ENCODE results near the gene RAP1GAP2.

Gene RAP1GAP2

DNA sequence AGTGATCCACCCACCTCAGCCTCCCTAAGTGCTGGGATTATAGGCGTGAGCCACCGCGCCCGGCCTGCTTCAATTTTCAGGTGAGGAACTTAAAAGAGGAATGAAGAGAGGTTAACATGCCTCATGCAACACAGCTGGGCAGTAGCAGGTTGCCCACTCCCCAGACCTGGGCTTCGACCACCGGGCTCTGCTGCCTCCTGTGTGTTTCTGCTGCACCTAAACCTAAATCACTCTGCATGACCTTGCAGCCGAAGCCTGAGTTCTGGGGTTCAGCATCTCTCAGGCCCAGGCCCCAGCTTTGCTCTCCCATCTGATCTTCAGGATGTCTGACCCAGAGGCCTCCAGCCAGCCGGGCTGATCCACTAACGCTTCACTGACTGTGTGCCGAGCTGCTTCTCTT lies 154.6 kb downstream of the RAP1GAP2 start:
- DNase-seq, result no peak

DNA sequence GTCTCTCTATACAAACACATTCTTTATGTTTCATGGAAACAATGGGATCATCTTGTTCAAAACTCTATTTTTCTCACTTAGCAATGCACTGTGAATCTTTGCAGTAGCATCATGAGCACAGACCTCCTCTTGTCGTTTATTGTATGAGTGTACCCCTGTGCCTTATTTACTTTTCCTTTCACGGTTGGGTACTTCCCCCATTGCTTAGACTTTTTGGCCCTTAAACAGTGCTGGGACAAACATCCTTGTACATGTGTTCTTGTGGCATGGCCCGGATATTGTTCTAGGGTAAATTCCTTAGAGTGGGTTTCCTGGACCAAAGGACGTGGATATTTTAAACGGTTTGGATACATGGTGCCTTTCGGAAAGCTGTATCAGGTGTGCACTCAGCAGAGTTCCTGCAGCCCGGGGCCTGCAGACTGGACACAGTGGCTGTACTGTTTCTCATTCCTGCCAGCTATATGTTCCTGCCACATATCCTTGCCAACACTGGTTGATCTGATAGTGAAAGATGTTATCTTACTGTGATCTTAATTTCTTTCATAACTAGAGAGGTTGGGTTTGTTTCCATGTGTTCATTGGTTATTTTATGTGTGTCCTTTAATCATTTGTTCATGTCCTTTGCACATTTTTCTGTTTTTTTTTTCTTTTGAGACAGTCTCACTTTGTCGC lies 156.1 kb downstream of the RAP1GAP2 start:
- DNase-seq, result no peak

DNA sequence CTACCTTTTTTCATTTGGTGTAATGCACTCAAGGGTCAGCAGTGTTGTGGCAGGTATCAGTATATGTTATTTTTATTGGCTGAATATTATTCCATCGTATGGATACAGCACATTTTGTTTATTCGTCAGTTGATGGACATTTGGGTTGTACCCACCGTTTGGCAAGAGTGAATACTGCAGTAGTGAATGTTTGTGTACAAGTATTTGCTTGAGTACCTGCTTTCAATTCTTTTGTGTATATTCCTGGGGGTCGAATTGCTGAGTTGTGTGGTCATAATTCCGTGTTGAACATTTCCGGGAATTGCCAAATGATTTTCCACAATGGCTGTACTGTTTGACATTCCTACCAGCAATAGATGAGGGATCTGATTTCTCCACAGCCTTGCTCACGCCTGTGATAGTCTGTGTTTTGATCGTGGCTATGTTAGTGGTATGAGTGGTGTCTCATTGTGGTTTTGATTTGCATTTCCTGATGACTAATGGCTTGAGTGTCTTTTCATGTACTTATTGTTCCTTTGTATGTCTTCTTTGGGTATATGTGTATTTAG lies 158.7 kb downstream of the RAP1GAP2 start:
- no peak for DNase-seq

GRCh38 chr17:2955931-2956582 lies 159.8 kb downstream of the RAP1GAP2 start:
- DNase-seq, result no peak

GRCh38 chr17:2957631-2958286 lies 161.5 kb downstream of the RAP1GAP2 start:
- DNase-seq, result no peak

DNA sequence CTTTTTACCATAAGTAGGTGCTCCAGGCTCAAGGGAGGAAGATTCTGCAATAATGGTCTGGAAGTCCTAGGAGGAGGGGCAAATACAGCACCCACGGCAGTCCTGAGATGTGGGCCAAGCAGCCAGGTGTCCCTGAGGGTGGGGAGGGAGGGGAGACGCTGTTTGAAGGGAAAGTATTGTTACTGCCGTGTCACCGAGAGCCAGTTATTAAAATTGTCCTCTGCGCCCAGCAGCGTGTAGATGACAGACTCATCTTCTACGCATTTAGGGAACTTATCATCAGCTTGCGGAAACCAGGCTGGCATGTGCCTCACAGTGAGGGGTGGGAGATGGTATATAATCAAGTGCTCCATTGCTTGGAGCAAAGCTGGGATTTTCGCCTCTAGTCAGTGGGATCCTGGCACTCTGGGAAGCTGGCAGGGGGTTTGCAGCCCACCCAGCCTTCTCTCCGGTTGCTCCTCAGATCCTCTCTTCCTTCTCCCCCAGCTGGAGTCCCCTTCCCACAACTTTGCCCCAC lies 162.5 kb downstream of the RAP1GAP2 start:
- no peak for DNase-seq

GRCh38 chr17:2959371-2960130 lies 163.3 kb downstream of the RAP1GAP2 start:
- no peak for DNase-seq

DNA sequence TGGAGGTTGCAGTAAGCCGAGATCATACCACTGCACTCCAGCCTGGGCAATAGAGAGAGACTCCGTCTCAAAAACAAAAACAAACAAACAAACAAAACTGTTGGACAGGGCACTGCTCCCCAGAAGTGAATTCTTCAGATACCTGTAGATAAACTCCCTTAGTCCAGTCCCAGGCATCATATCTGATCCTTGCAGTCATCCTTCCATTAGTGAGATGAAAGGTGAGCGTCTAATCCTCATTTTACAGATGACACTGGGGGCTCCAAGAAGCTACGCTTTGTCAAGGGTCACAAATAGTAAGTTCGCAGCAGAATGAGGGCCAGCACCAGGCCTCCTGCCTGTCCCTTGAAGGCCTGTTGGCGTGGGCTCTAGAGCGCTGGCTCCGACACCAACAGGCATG lies 165.2 kb downstream of the RAP1GAP2 start:
- no peak for DNase-seq

- DNase-seq, result no peak
Measured at GRCh38 chr17:2962236-2962635, 166.0 kb downstream of the RAP1GAP2 start.

- DNase-seq, result no peak
Measured at GRCh38 chr17:2962729-2963128, 166.5 kb downstream of the RAP1GAP2 start.

GRCh38 chr17:2963332-2964027 lies 167.2 kb downstream of the RAP1GAP2 start:
- DNase-seq, result no peak

DNA sequence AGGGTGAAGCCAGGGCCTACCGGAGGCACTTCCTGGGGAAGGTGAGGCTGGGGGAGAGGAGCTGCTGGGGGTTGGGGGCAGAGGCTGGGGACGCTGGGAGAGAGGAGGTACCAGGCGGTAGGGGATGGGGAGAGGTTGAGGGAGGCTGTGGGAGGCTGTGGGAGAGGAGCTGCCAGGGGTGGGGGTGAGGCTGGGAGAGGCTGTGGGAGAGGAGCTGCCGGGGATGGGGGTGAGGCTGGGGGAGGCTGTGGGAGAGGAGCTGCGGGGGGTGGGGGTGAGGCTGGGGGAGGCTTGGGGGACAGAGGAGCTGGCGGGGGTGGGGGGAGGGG lies 167.8 kb downstream of the RAP1GAP2 start:
- DNase-seq, result no peak

DNA sequence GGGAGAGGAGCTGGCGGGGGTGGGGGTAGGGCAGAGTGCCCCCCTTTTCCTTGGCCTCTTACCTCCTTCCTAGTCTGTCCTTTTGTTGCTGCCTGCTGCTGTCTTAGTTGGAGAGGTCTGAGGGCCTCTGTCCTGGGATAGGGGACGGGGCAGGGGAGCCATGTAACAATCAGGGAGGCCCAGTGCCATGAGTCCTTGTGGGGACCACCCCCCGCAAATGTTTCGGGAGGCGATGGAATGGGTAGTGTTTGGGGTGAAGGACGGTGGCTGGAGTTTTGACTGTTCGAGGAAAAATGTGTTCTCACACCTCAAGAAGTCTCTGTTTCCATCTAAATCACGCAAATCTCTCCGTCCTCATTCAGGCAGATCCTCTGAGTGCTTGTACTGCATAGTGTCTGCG lies 168.1 kb downstream of the RAP1GAP2 start:
- no peak for DNase-seq

- no peak for DNase-seq
Measured at GRCh38 chr17:2964831-2965230, 168.6 kb downstream of the RAP1GAP2 start.

GRCh38 chr17:2965621-2966595 lies 169.7 kb downstream of the RAP1GAP2 start:
- no peak for DNase-seq

GRCh38 chr17:2967515-2967914 lies 171.3 kb downstream of the RAP1GAP2 start:
- no peak for DNase-seq

GRCh38 chr17:2971851-2972250 lies 175.6 kb downstream of the RAP1GAP2 start:
- no peak for DNase-seq

DNA sequence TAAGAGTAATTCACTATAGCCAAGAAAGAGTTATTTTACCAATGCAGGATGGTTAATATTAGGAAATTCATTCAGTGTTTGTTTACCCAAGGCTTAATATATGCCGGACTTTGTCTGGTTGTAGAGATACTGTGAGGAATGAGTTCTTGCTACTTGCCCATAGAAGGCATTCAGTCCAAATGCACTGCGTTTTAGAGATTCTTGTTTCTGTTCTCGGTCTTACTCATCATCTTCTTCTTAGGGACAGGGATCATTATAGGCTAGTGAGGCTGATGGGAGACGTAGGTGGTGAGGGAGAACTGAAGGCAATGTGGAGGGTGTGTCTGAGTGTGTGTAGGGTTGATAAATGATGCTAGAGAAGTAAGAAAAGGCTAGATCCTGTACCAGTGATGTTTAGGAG lies 176.5 kb downstream of the RAP1GAP2 start:
- no peak for DNase-seq

- DNase-seq, result no peak
Measured at GRCh38 chr17:2974347-2974746, 178.1 kb downstream of the RAP1GAP2 start.

DNA sequence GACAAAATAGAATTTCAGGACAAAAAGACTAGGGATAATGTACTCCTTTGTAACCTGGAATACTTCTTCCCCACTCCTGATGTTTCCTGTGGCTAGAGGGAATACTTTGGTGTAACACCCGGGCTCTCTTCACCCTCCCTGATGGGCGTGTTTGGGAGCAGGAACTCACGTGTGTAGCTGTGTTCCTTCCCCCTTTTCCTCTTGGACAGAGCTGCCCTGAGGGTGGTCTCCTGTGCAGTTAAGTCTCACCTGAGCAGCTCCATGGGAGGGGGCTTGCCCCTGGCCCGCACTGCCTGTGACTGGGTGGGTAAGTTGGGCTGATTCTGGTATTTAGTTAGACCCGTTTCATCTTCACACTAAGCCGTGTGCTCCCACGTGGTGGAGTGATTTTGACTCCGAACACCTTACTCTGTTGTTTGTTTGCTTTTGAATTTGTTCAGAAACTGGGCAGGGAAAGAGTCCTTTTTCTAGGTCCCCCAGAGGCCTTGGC lies 179.3 kb downstream of the RAP1GAP2 start:
- peak; percentile 88 to 94 for DNase-seq

- no peak for DNase-seq
Measured at GRCh38 chr17:2977157-2977556, 180.9 kb downstream of the RAP1GAP2 start.

Data from SHP77 (cell line).